ENCODE data around the gene MED28. TPM values are rescaled to one million over a fixed set of nuclear protein-coding genes. Genes with fewer than 3 reads are reported as not detected.

Gene MED28
- total and polyA plus RNA-seq, 10 of the 15 experiments (the other 5 are each of a cell fraction or from before 2014, with no cell fraction given) = 19.9 to 77.4 (median 52.0) TPM

DNA sequence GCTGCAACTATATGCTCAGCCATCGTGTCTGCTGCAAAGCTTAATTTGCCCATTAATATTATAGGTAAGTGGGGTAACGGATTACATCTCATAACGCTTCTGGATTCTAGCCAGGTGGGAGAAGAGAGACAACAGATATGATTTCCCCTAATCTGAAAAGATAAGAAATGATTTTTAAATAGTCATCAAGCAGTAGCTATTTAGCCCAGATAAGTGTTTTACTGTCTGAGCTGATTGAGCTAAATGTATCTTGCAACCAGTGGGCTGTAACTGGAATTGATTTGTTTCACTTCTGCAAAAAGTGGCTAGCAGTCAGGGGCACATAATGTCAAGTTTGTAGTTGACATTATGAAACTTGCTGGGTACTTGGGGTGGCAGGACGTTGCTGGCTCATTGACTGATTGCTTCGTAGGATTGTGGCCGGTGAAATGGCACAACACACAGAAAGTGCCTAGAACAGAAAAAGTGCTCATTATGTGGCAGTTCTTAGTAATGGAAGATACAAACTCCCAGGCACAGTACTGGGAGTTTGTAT, 18.9 kb upstream of the MED28 start (continued):
- TF ChIP-seq, protein P1, sequence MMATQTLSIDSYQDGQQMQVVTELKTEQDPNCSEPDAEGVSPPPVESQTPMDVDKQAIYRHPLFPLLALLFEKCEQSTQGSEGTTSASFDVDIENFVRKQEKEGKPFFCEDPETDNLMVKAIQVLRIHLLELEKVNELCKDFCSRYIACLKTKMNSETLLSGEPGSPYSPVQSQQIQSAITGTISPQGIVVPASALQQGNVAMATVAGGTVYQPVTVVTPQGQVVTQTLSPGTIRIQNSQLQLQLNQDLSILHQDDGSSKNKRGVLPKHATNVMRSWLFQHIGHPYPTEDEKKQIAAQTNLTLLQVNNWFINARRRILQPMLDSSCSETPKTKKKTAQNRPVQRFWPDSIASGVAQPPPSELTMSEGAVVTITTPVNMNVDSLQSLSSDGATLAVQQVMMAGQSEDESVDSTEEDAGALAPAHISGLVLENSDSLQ (IDR thresholded peaks at IDR 0.05) = peak; percentile 85
- TF ChIP-seq TCF3 (IDR thresholded peaks at IDR 0.05; ENCODE audit: borderline replicate concordance, insufficient read depth, low read depth, low read length) = no peak
- TF ChIP-seq, protein P2, sequence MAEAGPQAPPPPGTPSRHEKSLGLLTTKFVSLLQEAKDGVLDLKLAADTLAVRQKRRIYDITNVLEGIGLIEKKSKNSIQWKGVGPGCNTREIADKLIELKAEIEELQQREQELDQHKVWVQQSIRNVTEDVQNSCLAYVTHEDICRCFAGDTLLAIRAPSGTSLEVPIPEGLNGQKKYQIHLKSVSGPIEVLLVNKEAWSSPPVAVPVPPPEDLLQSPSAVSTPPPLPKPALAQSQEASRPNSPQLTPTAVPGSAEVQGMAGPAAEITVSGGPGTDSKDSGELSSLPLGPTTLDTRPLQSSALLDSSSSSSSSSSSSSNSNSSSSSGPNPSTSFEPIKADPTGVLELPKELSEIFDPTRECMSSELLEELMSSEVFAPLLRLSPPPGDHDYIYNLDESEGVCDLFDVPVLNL (IDR thresholded peaks at IDR 0.05; ENCODE audit: low read depth, low read length) = no peak
- no peak for TF ChIP-seq TARDBP (IDR thresholded peaks at IDR 0.05; ENCODE audit: borderline replicate concordance)
- TF ChIP-seq NRF1 (conservative IDR thresholded peaks at IDR 0.05; ENCODE audit: low read depth, low read length) = no peak
- TF ChIP-seq NR2C1 (IDR thresholded peaks at IDR 0.05) = no peak
- no peak for TF ChIP-seq FOXM1 (IDR thresholded peaks at IDR 0.05; ENCODE audit: low read depth, low read length)
- no peak for TF ChIP-seq RFX5 (IDR thresholded peaks at IDR 0.05; ENCODE audit: low read depth, low read length)
- 0 out of 2 replicates have a peak, but pooled peaks have one; percentile 27 for TF ChIP-seq NBN (IDR thresholded peaks at IDR 0.05)
- TF ChIP-seq, protein P3, sequence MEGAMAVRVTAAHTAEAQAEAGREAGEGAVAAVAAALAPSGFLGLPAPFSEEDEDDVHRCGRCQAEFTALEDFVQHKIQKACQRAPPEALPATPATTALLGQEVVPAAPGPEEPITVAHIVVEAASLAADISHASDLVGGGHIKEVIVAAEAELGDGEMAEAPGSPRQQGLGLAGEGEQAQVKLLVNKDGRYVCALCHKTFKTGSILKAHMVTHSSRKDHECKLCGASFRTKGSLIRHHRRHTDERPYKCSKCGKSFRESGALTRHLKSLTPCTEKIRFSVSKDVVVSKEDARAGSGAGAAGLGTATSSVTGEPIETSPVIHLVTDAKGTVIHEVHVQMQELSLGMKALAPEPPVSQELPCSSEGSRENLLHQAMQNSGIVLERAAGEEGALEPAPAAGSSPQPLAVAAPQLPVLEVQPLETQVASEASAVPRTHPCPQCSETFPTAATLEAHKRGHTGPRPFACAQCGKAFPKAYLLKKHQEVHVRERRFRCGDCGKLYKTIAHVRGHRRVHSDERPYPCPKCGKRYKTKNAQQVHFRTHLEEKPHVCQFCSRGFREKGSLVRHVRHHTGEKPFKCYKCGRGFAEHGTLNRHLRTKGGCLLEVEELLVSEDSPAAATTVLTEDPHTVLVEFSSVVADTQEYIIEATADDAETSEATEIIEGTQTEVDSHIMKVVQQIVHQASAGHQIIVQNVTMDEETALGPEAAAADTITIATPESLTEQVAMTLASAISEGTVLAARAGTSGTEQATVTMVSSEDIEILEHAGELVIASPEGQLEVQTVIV (IDR thresholded peaks at IDR 0.05; ENCODE audit: borderline replicate concordance, partially characterized antibody) = no peak
- TF ChIP-seq HCFC1 (IDR thresholded peaks at IDR 0.05; ENCODE audit: low read length) = no peak
- TF ChIP-seq, protein P4, sequence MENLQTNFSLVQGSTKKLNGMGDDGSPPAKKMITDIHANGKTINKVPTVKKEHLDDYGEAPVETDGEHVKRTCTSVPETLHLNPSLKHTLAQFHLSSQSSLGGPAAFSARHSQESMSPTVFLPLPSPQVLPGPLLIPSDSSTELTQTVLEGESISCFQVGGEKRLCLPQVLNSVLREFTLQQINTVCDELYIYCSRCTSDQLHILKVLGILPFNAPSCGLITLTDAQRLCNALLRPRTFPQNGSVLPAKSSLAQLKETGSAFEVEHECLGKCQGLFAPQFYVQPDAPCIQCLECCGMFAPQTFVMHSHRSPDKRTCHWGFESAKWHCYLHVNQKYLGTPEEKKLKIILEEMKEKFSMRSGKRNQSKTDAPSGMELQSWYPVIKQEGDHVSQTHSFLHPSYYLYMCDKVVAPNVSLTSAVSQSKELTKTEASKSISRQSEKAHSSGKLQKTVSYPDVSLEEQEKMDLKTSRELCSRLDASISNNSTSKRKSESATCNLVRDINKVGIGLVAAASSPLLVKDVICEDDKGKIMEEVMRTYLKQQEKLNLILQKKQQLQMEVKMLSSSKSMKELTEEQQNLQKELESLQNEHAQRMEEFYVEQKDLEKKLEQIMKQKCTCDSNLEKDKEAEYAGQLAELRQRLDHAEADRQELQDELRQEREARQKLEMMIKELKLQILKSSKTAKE (IDR thresholded peaks at IDR 0.05; ENCODE audit: low read depth, poor library complexity, severe bottlenecking) = peak; percentile 55
- no peak for TF ChIP-seq JUNB (IDR thresholded peaks at IDR 0.05)
- no peak for TF ChIP-seq SREBF2 (IDR thresholded peaks at IDR 0.05; ENCODE audit: low read length)
- 0 out of 2 replicates have a peak, but pooled peaks have one; percentile 27 for TF ChIP-seq RCOR1 (conservative IDR thresholded peaks at IDR 0.05; ENCODE audit: low read depth, low read length)
- TF ChIP-seq SMARCA5 (IDR thresholded peaks at IDR 0.05) = 0 out of 2 replicates have a peak, but pooled peaks have one; percentile 33
- TF ChIP-seq MYB (IDR thresholded peaks at IDR 0.05; ENCODE audit: borderline replicate concordance, low read depth, low read length) = no peak
- TF ChIP-seq SRF (IDR thresholded peaks at IDR 0.05; ENCODE audit: low read depth in 2 of 2, low read length in 2 of 2) = no peak
- no peak for TF ChIP-seq FOS (IDR thresholded peaks at IDR 0.05; ENCODE audit: borderline replicate concordance, extremely low read depth, insufficient read length)
- TF ChIP-seq, protein P5, sequence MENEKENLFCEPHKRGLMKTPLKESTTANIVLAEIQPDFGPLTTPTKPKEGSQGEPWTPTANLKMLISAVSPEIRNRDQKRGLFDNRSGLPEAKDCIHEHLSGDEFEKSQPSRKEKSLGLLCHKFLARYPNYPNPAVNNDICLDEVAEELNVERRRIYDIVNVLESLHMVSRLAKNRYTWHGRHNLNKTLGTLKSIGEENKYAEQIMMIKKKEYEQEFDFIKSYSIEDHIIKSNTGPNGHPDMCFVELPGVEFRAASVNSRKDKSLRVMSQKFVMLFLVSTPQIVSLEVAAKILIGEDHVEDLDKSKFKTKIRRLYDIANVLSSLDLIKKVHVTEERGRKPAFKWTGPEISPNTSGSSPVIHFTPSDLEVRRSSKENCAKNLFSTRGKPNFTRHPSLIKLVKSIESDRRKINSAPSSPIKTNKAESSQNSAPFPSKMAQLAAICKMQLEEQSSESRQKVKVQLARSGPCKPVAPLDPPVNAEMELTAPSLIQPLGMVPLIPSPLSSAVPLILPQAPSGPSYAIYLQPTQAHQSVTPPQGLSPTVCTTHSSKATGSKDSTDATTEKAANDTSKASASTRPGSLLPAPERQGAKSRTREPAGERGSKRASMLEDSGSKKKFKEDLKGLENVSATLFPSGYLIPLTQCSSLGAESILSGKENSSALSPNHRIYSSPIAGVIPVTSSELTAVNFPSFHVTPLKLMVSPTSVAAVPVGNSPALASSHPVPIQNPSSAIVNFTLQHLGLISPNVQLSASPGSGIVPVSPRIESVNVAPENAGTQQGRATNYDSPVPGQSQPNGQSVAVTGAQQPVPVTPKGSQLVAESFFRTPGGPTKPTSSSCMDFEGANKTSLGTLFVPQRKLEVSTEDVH (IDR thresholded peaks at IDR 0.05; ENCODE audit: low read depth, partially characterized antibody) = no peak
- TF ChIP-seq ZNF24 (IDR thresholded peaks at IDR 0.05) = peak; percentile 64; the same call in 1 of the 2 replicates
- TF ChIP-seq NFYB (IDR thresholded peaks at IDR 0.05; ENCODE audit: insufficient read depth, low read depth, low read length) = no peak

All from GM12878 (cell line).